Breast epithelium (tissue), 4 donors: Measurements from ENCODE around the gene KRT222. TPM values are rescaled to one million over a fixed set of nuclear protein-coding genes. Genes with fewer than 3 reads are reported as not detected.

Experiments used
- DNase-seq, 2 donors: peaks; one replicate each; pipeline ENCODE4 v3.0.0-alpha.2; 2019; ENCODE audit warnings: low spot score in 2 of 2
- H3K27ac ChIP-seq, 2 donors: fragments of 200-600 bp; sonication (generic) in 1 of 2; one replicate each; pipeline ENCODE4 v1.5.1; 2016 to 2019; ENCODE audit warnings: mild to moderate bottlenecking in 1 of 2
- H3K27me3 ChIP-seq, 2 donors: fragments of 200-600 bp; sonication (generic) in 1 of 2; one replicate each; pipeline versions ENCODE4 v1.5.1 to v1.6.0; 2017 to 2019; ENCODE audit warnings: control low read depth in 1 of 2, mild to moderate bottlenecking in 1 of 2
- H3K36me3 ChIP-seq: fragments of 200-600 bp; one replicate; pipeline ENCODE4 v1.5.1; 2019
- H3K4me1 ChIP-seq, 2 donors: fragments of 200-600 bp; sonication (generic); one replicate each; pipeline ENCODE4 v1.5.1; 2016 to 2019; ENCODE audit warnings: control low read depth in 1 of 2
- H3K4me3 ChIP-seq, 3 donors: fragments of 200-600 bp; sonication (generic); 1 replicate in 2 of 3; 2 replicates in 1 of 3; pipeline ENCODE4 v1.5.1; 2016 to 2019; ENCODE audit warnings: mild to moderate bottlenecking in 3 of 3, moderate library complexity in 2 of 3
- H3K9me3 ChIP-seq, 2 donors: fragments of 200-600 bp; sonication (generic) in 1 of 2; one replicate each; pipeline ENCODE4 v1.5.1; 2016 to 2019; ENCODE audit warnings: control low read depth in 1 of 2
- POLR2A ChIP-seq: fragments of 450-650 bp; IDR thresholded peaks from one replicate; pipeline ENCODE4 v1.6.1; 2016; ENCODE audit warnings: antibody characterized with exemption, mild to moderate bottlenecking, moderate library complexity
- POLR2AphosphoS5 ChIP-seq, 3 donors: sonication (generic); formaldehyde crosslinking; IDR thresholded peaks; one replicate each; pipeline ENCODE4 v1.6.1; 2017; ENCODE audit warnings: antibody characterized with exemption in 3 of 3
- intact Hi-C: fragments of 100-400 bp; cut with DNase I; formaldehyde crosslinking; loops from one replicate; pipeline ENCODE4 v1.15.1; 2023; ENCODE audit warnings: low total_unique reads
- total RNA-seq, 3 donors: library from RNA; depleted of rRNA; stranded (reverse); fragments of >200 nt; gene quantifications; one replicate each; pipeline ENCODE4 v1.1.0, GENCODE V29; 2016
- TF ChIP-seq, protein P1 (sequence below), 3 donors: fragments of 450-650 bp; IDR thresholded peaks; one replicate each; pipeline ENCODE4 v1.5.1; 2016 to 2017; ENCODE audit warnings: antibody characterized with exemption in 3 of 3, mild to moderate bottlenecking in 3 of 3, moderate library complexity in 3 of 3

Gene KRT222
- total RNA-seq, 3 donors from 2014 or later, result 0.80 to 1.3 (median 1.0) TPM

DNA sequence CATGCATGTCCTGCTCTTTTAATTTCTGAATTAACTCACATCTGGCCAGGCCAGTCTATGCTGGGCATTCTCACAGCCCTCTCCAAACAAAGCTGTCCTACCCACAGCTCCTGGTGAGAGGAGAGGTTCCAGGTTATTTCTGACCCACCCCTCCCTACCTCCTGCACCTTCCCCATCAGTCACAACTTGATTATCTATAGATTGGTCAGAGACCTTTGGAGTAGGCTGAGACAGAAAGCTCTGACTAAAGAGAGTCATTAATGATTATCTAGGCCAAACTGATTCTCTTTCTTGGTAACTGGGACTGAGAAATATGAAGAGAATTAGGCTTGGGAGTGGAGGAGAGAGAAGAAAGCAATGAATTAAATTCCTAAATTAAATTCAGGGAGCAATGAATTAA, 1.4 kb upstream of the KRT222 start:
- H3K9me3 ChIP-seq, result no peaks in the 10 kb centered on the region
- H3K36me3 ChIP-seq, result no peaks in the 10 kb centered on the region
- no peak overlapping the region for H3K4me3 ChIP-seq
- no peak for TF ChIP-seq POLR2AphosphoS5 (IDR thresholded peaks at IDR 0.05)
- TF ChIP-seq, protein P1, sequence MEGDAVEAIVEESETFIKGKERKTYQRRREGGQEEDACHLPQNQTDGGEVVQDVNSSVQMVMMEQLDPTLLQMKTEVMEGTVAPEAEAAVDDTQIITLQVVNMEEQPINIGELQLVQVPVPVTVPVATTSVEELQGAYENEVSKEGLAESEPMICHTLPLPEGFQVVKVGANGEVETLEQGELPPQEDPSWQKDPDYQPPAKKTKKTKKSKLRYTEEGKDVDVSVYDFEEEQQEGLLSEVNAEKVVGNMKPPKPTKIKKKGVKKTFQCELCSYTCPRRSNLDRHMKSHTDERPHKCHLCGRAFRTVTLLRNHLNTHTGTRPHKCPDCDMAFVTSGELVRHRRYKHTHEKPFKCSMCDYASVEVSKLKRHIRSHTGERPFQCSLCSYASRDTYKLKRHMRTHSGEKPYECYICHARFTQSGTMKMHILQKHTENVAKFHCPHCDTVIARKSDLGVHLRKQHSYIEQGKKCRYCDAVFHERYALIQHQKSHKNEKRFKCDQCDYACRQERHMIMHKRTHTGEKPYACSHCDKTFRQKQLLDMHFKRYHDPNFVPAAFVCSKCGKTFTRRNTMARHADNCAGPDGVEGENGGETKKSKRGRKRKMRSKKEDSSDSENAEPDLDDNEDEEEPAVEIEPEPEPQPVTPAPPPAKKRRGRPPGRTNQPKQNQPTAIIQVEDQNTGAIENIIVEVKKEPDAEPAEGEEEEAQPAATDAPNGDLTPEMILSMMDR (IDR thresholded peaks at IDR 0.05), result no peak
- TF ChIP-seq POLR2A, result no peak
- no peaks in the 10 kb centered on the region for H3K4me1 ChIP-seq
- DNase-seq, result no peak
- no peaks in the 10 kb centered on the region for H3K27me3 ChIP-seq
- H3K27ac ChIP-seq, result no peak overlapping the region
- intact Hi-C loops, result no loop called here

DNA sequence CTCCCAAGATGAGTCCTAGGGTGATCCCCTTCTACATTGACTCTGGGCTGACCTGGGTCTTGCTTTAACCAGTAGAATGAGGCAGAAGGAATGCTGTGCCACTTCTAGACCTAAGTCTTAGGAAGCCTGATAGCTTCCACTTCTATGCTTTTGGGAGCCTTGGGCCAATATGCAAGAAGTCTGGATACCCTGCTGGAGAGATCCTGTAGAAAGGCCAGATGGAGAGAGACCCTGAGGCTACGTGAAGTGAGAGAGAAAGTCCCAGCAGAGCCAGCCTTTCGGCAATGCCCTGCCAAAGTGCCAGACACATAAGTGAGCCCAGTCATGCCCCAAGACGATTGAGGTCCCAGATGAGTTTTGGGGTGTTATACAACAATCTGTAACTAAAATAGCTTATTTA, 1.7 kb downstream of the KRT222 start:
- Histone ChIP-seq H3K27me3 (no peaks in the 10 kb centered on the region), H3K9me3 (no peaks in the 10 kb centered on the region), H3K36me3 (no peaks in the 10 kb centered on the region), H3K4me3 (no peak overlapping the region), H3K4me1 (no peaks in the 10 kb centered on the region), H3K27ac (no peak overlapping the region)
- intact Hi-C loops, result no loop called here
- TF ChIP-seq, protein P1 (IDR thresholded peaks at IDR 0.05), result no peak
- no peak for TF ChIP-seq POLR2AphosphoS5 (IDR thresholded peaks at IDR 0.05)
- no peak for TF ChIP-seq POLR2A
- no peak for DNase-seq

DNA sequence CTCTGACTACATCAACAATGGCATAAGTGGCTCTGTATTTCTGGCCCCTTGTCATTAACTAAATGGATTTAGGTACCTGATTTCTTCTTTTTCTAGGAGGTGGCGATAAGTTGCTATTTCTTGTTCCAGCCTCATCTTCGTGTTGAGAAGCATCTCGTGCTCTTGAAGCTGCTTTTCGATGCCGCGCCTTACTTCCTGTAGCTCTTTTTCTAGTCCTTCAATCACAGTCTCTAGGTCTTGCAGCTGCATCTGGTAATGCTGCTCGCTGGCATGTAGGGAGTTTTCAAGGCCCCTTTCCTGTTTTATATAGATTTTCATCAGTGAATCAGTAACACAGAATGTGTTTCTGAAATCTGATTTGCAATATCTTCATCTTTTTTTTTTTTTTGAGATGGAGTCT, 5.1 kb downstream of the KRT222 start:
- H3K9me3 ChIP-seq, result no peaks in the 10 kb centered on the region
- TF ChIP-seq POLR2A, result no peak
- no peak for DNase-seq
- H3K27ac ChIP-seq, result no peak overlapping the region
- H3K4me3 ChIP-seq, result no peak overlapping the region
- H3K36me3 ChIP-seq, result no peaks in the 10 kb centered on the region
- H3K27me3 ChIP-seq, result no peaks in the 10 kb centered on the region
- intact Hi-C loops, result no loop called here
- no peaks in the 10 kb centered on the region for H3K4me1 ChIP-seq

DNA sequence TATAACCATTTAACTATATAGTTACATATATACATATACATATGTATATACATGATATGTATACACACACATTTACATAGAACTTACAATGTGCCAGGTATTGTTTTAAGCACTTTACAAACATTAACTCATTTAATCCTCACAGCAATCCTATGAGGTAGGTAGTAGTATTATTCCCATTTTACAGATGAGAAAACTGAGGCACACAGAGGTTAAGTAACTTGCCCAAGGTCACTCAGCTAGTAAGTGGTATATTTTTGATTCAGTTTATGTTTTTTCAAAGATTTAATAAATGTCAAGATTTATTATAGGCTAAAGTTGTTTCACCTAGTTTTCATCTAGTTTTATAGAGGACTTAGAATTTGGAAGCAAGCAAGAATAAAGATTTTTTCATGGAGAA, 6.6 kb downstream of the KRT222 start:
- DNase-seq, result no peak

DNA sequence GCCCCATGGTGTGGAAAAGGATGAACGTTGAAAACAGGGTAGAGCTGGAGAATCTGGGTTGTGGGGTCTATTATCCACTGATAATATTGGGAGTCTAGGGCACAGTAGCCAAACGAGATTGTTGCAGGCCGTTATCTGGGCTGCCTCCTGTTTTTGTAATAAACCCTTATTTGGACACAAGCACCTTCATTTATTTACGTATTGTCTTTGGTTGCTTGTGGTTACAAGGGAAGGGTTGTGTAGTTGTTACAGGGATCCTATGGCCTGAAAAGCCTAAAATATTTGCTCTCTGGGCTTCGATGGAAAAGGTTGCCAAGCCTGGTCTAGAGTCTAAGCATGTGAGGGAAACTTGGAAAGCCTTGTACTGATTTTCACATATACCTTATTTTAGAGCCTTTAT, 13.0 kb downstream of the KRT222 start:
- Histone ChIP-seq H3K4me3 (no peak overlapping the region), H3K36me3 (no peaks in the 10 kb centered on the region), H3K27me3 (no peaks in the 10 kb centered on the region), H3K27ac (no peak overlapping the region), H3K9me3 (no peaks in the 10 kb centered on the region), H3K4me1 (peaks cover 0 to 6% of the 10 kb centered on the region in 2 donors)
- DNase-seq, result no peak
- TF ChIP-seq POLR2A (no peak), POLR2AphosphoS5 (IDR thresholded peaks at IDR 0.05) (no peak)
- TF ChIP-seq, protein P1 (IDR thresholded peaks at IDR 0.05), result no peak
- intact Hi-C loops, result no loop called here

More for the DNA sequence above, 6.6 kb downstream of the KRT222 start:
- Histone ChIP-seq H3K27ac (no peak overlapping the region), H3K9me3 (no peaks in the 10 kb centered on the region), H3K27me3 (no peaks in the 10 kb centered on the region), H3K36me3 (no peaks in the 10 kb centered on the region), H3K4me3 (no peak overlapping the region), H3K4me1 (no peaks in the 10 kb centered on the region)
- intact Hi-C loops, result no loop called here
- TF ChIP-seq POLR2AphosphoS5 (IDR thresholded peaks at IDR 0.05), result no peak
- no peak for TF ChIP-seq POLR2A
- TF ChIP-seq, protein P1 (IDR thresholded peaks at IDR 0.05), result no peak

DNA sequence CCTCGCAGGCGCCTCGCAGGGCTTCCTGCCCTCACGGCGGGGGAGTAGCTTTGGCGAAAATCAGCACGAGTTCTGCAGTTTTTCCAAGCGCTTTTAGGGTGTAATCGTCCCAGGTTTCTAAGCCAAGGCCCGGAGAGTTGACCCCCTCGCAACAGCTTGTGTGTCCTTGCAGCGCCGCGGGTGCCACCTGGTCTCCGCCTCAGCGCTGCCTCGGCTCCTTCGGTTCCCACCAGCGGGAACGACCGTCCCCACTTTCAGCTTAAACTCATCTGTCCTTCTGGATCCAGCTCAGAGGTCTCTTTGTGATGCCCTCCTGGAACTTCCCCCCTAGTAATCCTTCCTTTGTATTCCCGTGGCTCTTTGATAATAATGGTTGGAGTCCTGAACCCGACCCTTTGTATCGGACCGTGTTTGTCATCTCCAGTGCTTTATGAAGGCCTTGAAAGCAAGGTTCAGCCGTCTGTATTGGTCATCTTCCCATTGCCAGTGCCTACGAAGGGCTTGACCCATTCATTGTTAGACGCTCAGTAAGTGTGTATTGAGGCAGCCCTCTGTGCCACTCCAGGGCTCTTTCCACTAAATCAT, 16.5 kb downstream of the KRT222 start:
- intact Hi-C loops, result no loop called here
- peak overlapping the region; percentile 99 for H3K27ac ChIP-seq
- no peaks in the 10 kb centered on the region for H3K9me3 ChIP-seq
- H3K4me1 ChIP-seq, result peaks cover 0 to 17% of the 10 kb centered on the region in 2 donors
- H3K27me3 ChIP-seq, result no peaks in the 10 kb centered on the region
- no peaks in the 10 kb centered on the region for H3K36me3 ChIP-seq
- H3K4me3 ChIP-seq, result peak overlapping the region; percentile 77 to 92 (median 90)
- no peak for DNase-seq
- TF ChIP-seq POLR2A (no peak), POLR2AphosphoS5 (IDR thresholded peaks at IDR 0.05) (no peak)
- TF ChIP-seq, protein P1 (IDR thresholded peaks at IDR 0.05), result no peak
